ENCODE measurements around the gene MARVELD1.

Gene MARVELD1

GRCh38 chr10:97721871-97722780 is 8.6 kb downstream of the MARVELD1 start:
- Mint-ChIP-seq H3K9me3 (peaks cover 12% of the 10 kb centered on the region), H3K27ac (no peak overlapping the region), H3K4me3 (no peak overlapping the region), H3K36me3 (ENCODE audit: low read depth) (peaks cover 46% of the 10 kb centered on the region), H3K27me3 (ENCODE audit: low read depth, poor library complexity) (peaks cover 9% of the 10 kb centered on the region), H3K4me1 (peaks cover 63% of the 10 kb centered on the region)
- TF ChIP-seq, protein P1, sequence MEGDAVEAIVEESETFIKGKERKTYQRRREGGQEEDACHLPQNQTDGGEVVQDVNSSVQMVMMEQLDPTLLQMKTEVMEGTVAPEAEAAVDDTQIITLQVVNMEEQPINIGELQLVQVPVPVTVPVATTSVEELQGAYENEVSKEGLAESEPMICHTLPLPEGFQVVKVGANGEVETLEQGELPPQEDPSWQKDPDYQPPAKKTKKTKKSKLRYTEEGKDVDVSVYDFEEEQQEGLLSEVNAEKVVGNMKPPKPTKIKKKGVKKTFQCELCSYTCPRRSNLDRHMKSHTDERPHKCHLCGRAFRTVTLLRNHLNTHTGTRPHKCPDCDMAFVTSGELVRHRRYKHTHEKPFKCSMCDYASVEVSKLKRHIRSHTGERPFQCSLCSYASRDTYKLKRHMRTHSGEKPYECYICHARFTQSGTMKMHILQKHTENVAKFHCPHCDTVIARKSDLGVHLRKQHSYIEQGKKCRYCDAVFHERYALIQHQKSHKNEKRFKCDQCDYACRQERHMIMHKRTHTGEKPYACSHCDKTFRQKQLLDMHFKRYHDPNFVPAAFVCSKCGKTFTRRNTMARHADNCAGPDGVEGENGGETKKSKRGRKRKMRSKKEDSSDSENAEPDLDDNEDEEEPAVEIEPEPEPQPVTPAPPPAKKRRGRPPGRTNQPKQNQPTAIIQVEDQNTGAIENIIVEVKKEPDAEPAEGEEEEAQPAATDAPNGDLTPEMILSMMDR (IDR thresholded peaks at IDR 0.05), result no peak
- DNase-seq, result no peak

DNA sequence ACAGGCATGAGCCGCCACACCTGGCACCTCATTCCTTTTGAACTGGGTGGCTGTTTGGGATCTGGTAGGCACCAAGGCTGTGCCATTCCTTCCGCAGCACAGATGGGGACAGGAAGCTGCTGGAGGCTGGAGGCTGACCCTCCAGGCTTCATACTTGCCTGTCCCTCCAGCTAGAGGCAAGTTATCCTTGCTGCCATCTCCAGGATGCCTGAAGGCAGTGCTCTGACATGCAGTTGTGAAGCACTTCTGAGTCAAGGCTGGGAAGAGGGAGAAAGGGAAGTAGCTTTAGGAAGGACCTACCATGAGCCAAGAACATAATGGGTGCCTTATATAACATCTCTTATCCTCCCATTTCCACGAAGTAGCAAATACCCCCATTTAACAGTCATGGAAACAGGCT is 9.5 kb downstream of the MARVELD1 start:
- DNase-seq, result no peak
- TF ChIP-seq, protein P1 (IDR thresholded peaks at IDR 0.05), result no peak
- Mint-ChIP-seq H3K27ac (no peak overlapping the region), H3K4me3 (no peak overlapping the region), H3K4me1 (peaks cover 56% of the 10 kb centered on the region), H3K9me3 (peaks cover 12% of the 10 kb centered on the region), H3K27me3 (ENCODE audit: low read depth, poor library complexity) (peaks cover 9% of the 10 kb centered on the region), H3K36me3 (ENCODE audit: low read depth) (peaks cover 37% of the 10 kb centered on the region)

DNA sequence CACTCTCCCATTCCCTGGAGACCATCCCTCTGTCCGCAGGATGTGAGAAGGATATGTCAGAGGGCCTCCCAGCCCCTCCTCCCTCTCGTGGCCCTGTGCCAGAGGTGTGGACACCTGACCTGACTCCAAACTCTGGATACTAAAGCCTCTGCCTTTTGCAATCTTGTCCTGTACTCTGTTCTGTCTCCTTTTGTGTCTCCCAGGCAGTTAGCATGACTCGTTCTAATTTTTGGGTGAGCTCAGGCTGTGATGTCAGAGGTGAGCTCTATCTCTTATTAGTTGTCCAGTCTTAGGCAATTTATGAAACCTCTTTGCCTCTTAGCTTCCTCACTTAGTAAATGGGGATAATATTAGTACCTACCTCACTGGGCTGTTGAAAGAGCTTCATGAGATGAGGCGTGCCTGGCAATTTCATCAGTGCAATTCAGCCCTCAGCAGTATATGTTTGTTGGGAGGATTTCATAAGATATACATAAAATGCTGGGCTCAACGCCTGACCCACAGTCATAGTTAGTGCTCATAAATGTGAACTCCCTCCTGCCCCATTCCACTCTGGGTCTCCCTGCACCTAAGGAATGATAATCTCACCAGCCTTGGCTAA is 10.9 kb downstream of the MARVELD1 start:
- Mint-ChIP-seq H3K9me3 (peaks cover 16% of the 10 kb centered on the region), H3K27me3 (ENCODE audit: low read depth, poor library complexity) (peaks cover 9% of the 10 kb centered on the region), H3K4me1 (peaks cover 41% of the 10 kb centered on the region), H3K36me3 (ENCODE audit: low read depth) (peaks cover 26% of the 10 kb centered on the region), H3K4me3 (no peak overlapping the region), H3K27ac (peak overlapping the region; percentile 52)
- TF ChIP-seq, protein P1 (IDR thresholded peaks at IDR 0.05), result no peak
- no peak for DNase-seq

GRCh38 chr10:97726636-97727178 is 13.2 kb downstream of the MARVELD1 start:
- Mint-ChIP-seq H3K9me3 (peaks cover 16% of the 10 kb centered on the region), H3K36me3 (ENCODE audit: low read depth) (peaks cover 12% of the 10 kb centered on the region), H3K27me3 (ENCODE audit: low read depth, poor library complexity) (peaks cover 13% of the 10 kb centered on the region), H3K4me1 (peaks cover 28% of the 10 kb centered on the region), H3K27ac (peak overlapping the region; percentile 48), H3K4me3 (peak overlapping the region; percentile 66)
- DNase-seq, result peak; percentile 39
- TF ChIP-seq, protein P1 (IDR thresholded peaks at IDR 0.05), result no peak

DNA sequence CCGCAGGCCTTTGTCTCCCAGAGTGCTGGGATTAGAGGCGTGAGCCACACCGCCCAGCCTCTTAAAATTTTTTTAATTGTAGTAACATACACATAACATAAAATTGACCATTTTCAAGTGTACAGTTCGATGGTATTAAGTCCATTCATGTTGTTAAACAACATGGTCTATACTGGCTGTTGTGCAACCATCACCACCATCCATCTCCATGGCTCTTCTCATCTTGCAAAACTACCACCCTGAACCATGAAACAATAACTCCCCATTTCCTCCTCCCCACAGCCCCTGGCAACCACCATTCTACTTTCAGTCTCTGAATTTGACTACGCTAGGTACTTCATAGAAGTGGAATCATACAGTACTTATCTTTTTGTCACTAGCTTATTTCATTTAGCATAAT is 15.5 kb downstream of the MARVELD1 start:
- peaks cover 22% of the 10 kb centered on the region for H3K4me1 Mint-ChIP-seq
- TF ChIP-seq, protein P1 (IDR thresholded peaks at IDR 0.05), result no peak
- H3K4me3 Mint-ChIP-seq, result no peak overlapping the region
- peaks cover 16% of the 10 kb centered on the region for H3K9me3 Mint-ChIP-seq
- DNase-seq, result no peak
- H3K36me3 Mint-ChIP-seq (ENCODE audit: low read depth), result peaks cover 5% of the 10 kb centered on the region
- H3K27me3 Mint-ChIP-seq (ENCODE audit: low read depth, poor library complexity), result peaks cover 19% of the 10 kb centered on the region
- H3K27ac Mint-ChIP-seq, result no peak overlapping the region

Data from nephron progenitor cell (in vitro differentiated cells).